ENCODE measurements around the gene MRPL39. TPM values are rescaled to one million over a fixed set of nuclear protein-coding genes. Genes with fewer than 3 reads are reported as not detected.

Gene MRPL39
- total and polyA plus RNA-seq, 9 of the 15 experiments (the other 6 are each of a cell fraction or from before 2014, with no cell fraction given) = 65.4 to 247 (median 105) TPM

- TF ChIP-seq REST (IDR thresholded peaks at IDR 0.05; ENCODE audit: borderline replicate concordance) (peak; percentile 88), REST (CRISPR knock-in tag; IDR thresholded peaks at IDR 0.05; ENCODE audit: low read depth) (no peak), RB1 (IDR thresholded peaks at IDR 0.05; ENCODE audit: low read depth) (0 out of 2 replicates have a peak, but pooled peaks have one; percentile 53), ADNP (tag; IDR thresholded peaks at IDR 0.05) (0 out of 2 replicates have a peak, but pooled peaks have one; percentile 1), GATA2 (CRISPR knock-in tag; IDR thresholded peaks at IDR 0.05) (no peak), TARDBP (IDR thresholded peaks at IDR 0.05) (0 out of 2 replicates have a peak, but pooled peaks have one; percentile 34), ARID1B (IDR thresholded peaks at IDR 0.05) (no peak), ATF7 (IDR thresholded peaks at IDR 0.05) (peak; percentile 45; the same call in 1 of the 2 replicates), SOX6 (IDR thresholded peaks at IDR 0.05) (0 out of 2 replicates have a peak, but pooled peaks have one; percentile 10), CC2D1A (IDR thresholded peaks at IDR 0.05) (peak; percentile 62; the same call in 1 of the 2 replicates), SMAD3 (CRISPR knock-in tag; conservative IDR thresholded peaks at IDR 0.05) (no peak), ZNF592 (IDR thresholded peaks at IDR 0.05) (no peak), KLF16 (IDR thresholded peaks at IDR 0.05) (peak; percentile 53; the same call in 1 of the 2 replicates), CREM (IDR thresholded peaks at IDR 0.05; ENCODE audit: low read depth) (0 out of 2 replicates have a peak, but pooled peaks have one; percentile 7), NRF1 (conservative IDR thresholded peaks at IDR 0.05 in 1 of 2, IDR thresholded peaks at IDR 0.05 in 1 of 2) (peak in 1 of 2 experiments; percentile 17; a peak in 1 of 4 replicates), E2F1 (CRISPR knock-in tag; IDR thresholded peaks at IDR 0.05) (no peak)
Measured at GRCh38 chr21:25608044-25608737, 910 bp upstream of the MRPL39 start (continued).
